ENCODE results near the gene SYK. TPM values are rescaled to one million over a fixed set of nuclear protein-coding genes. Genes with fewer than 3 reads are reported as not detected.

The SYK gene
- total and polyA plus RNA-seq, 2 of the 4 experiments (the other 2 are of a cell fraction): not detected

- Histone ChIP-seq H3K79me1 (ENCODE audit: low read depth in 1 of 2, low read length in 2 of 2) (no peaks in the 10 kb centered on the region), H3K27me3 (ENCODE audit: control insufficient read depth, insufficient read depth, low read length) (no peaks in the 10 kb centered on the region), H3K9me3 (ENCODE audit: control insufficient read depth, insufficient read depth, low read length) (no peaks in the 10 kb centered on the region), H2BK5ac (ENCODE audit: low read depth, low read length, poor library complexity, severe bottlenecking) (no peak overlapping the region), H4K8ac (ENCODE audit: low read depth in 2 of 2, low read length in 2 of 2) (no peak overlapping the region), H3K4me1 (ENCODE audit: control insufficient read depth, insufficient read depth, low read length) (no peaks in the 10 kb centered on the region), H2BK15ac (ENCODE audit: low read depth, low read length) (no peak overlapping the region), H4K91ac (ENCODE audit: insufficient read depth, low read depth, low read length) (no peak overlapping the region), H4K20me1 (ENCODE audit: insufficient read depth, low read length) (no peaks in the 10 kb centered on the region), H3K4me3 (ENCODE audit: insufficient read depth, low read depth, low read length) (no peak overlapping the region), H2AFZ (replicated peaks; ENCODE audit: low read length, poor library complexity) (no peak overlapping the region), H3K36me3 (ENCODE audit: control insufficient read depth, insufficient read depth, low read length) (no peaks in the 10 kb centered on the region), H3K4me2 (ENCODE audit: low read depth, low read length) (no peak overlapping the region), H3K23ac (ENCODE audit: low read depth, low read length) (no peak overlapping the region), H3K18ac (ENCODE audit: low read depth, low read length) (no peak overlapping the region), H2AK5ac (ENCODE audit: low read depth, low read length) (no peak overlapping the region), H2BK120ac (ENCODE audit: low read depth, low read length) (no peak overlapping the region), H3K4ac (ENCODE audit: low read depth, low read length) (no peak overlapping the region), H2AK9ac (replicated peaks; ENCODE audit: low read depth, low read length, poor library complexity) (no peak overlapping the region), H3K9ac (ENCODE audit: low read depth, low read length) (no peak overlapping the region), H2BK20ac (ENCODE audit: low read depth, low read length) (no peak overlapping the region), H3K9me1 (ENCODE audit: insufficient read depth, low read length) (no peaks in the 10 kb centered on the region), H3K56ac (ENCODE audit: extremely low read depth, insufficient read depth, low read length) (no peak overlapping the region), H3K14ac (replicated peaks; ENCODE audit: low read depth, low read length) (no peak overlapping the region), H4K5ac (ENCODE audit: low read depth, low read length) (no peak overlapping the region), H3K27ac (ENCODE audit: insufficient read depth, low read length) (no peak overlapping the region)
- no CpG with 5 or more reads among the region's 2 CpGs for WGBS, 2 experiments (ENCODE audit: extremely low coverage in 2 of 2, insufficient read length in 1 of 2)
- CTCF ChIA-PET: no interaction called here
- DNase-seq (no peak), ATAC-seq (ENCODE audit: low read depth) (no peak)
- no peak for TF ChIP-seq CTCF (conservative IDR thresholded peaks at IDR 0.05; ENCODE audit: low read depth, low read length)
- no peak for TF ChIP-seq RCOR1 (IDR thresholded peaks at IDR 0.05; ENCODE audit: insufficient replicate concordance, low read length)
- no peak for TF ChIP-seq MXI1 (IDR thresholded peaks at IDR 0.05; ENCODE audit: borderline replicate concordance, low read depth, low read length)
- no peak for TF ChIP-seq RAD21 (IDR thresholded peaks at IDR 0.05; ENCODE audit: low read length)
- no peak for TF ChIP-seq MAFK (IDR thresholded peaks at IDR 0.05; ENCODE audit: low read depth, low read length)
- TF ChIP-seq CHD1 (IDR thresholded peaks at IDR 0.05; ENCODE audit: low read depth, low read length): no peak
- no peak for TF ChIP-seq ELK1 (IDR thresholded peaks at IDR 0.05; ENCODE audit: borderline replicate concordance, low read depth, low read length)
- TF ChIP-seq FOS (IDR thresholded peaks at IDR 0.05; ENCODE audit: low read depth, low read length): no peak
- TF ChIP-seq MAZ (IDR thresholded peaks at IDR 0.05; ENCODE audit: borderline replicate concordance, low read depth, low read length): no peak
- no peak for TF ChIP-seq BHLHE40 (IDR thresholded peaks at IDR 0.05; ENCODE audit: low read depth, low read length)
- no peak for TF ChIP-seq USF2 (IDR thresholded peaks at IDR 0.05; ENCODE audit: low read depth, low read length)
- BruUV-seq (replicated peaks): no TSS peak
- POLR2A ChIA-PET (ENCODE audit: unreplicated experiment): no interaction called here
- dilution Hi-C loops (cut with HindIII; ENCODE audit: low sequenced_read_pairs, unreplicated experiment) (no loop called here), intact Hi-C loops (cut with micrococcal nuclease) (no loop called here), in situ Hi-C loops (cut with MboI; ENCODE audit: low sequenced_read_pairs) (no loop called here)
Measured at GRCh38 chr9:90813523-90813922, 11.9 kb downstream of the SYK start.
